ENCODE results near the gene TMA7.

Gene TMA7

GRCh38 chr3:48402907-48403306 is 37.1 kb upstream of the TMA7 start:
- Histone ChIP-seq H3K27ac (ENCODE audit: low read length) (peak overlapping the region; percentile 96), H3K36me3 (ENCODE audit: control insufficient read depth in 2 of 2, insufficient read depth in 2 of 2, low read length in 2 of 2) (peaks cover 23 to 35% of the 10 kb centered on the region in 2 donors), H3K4me1 (ENCODE audit: control insufficient read depth, insufficient read depth, low read length) (peaks cover 19% of the 10 kb centered on the region), H3K9ac (ENCODE audit: low read length in 2 of 2) (peak overlapping the region; percentile 55 to 59), H3K9me3 (ENCODE audit: control insufficient read depth in 2 of 2, low read length in 2 of 2) (no peaks in the 10 kb centered on the region), H3K27me3 (ENCODE audit: control insufficient read depth in 1 of 2, insufficient read depth in 2 of 2, low read length in 2 of 2) (no peaks in the 10 kb centered on the region), H3K4me3 (ENCODE audit: low read length in 2 of 2) (no peak overlapping the region)

GRCh38 chr3:48403533-48404439 is 36.3 kb upstream of the TMA7 start:
- H3K36me3 ChIP-seq (ENCODE audit: control insufficient read depth in 2 of 2, insufficient read depth in 2 of 2, low read length in 2 of 2) = peaks cover 25 to 41% of the 10 kb centered on the region in 2 donors
- H3K27me3 ChIP-seq (ENCODE audit: control insufficient read depth in 1 of 2, insufficient read depth in 2 of 2, low read length in 2 of 2) = no peaks in the 10 kb centered on the region
- peak overlapping the region; percentile 96 for H3K27ac ChIP-seq (ENCODE audit: low read length)
- no peaks in the 10 kb centered on the region for H3K9me3 ChIP-seq (ENCODE audit: control insufficient read depth in 2 of 2, low read length in 2 of 2)
- peaks cover 19% of the 10 kb centered on the region for H3K4me1 ChIP-seq (ENCODE audit: control insufficient read depth, insufficient read depth, low read length)
- H3K4me3 ChIP-seq (ENCODE audit: low read length in 2 of 2) = no peak overlapping the region
- no peak overlapping the region for H3K9ac ChIP-seq (ENCODE audit: low read length in 2 of 2)

- Histone ChIP-seq H3K9ac (ENCODE audit: low read length in 2 of 2) (no peak overlapping the region), H3K4me3 (ENCODE audit: low read length in 2 of 2) (no peak overlapping the region), H3K9me3 (ENCODE audit: control insufficient read depth in 2 of 2, low read length in 2 of 2) (no peaks in the 10 kb centered on the region), H3K4me1 (ENCODE audit: control insufficient read depth, insufficient read depth, low read length) (peaks cover 19% of the 10 kb centered on the region), H3K27me3 (ENCODE audit: control insufficient read depth in 1 of 2, insufficient read depth in 2 of 2, low read length in 2 of 2) (no peaks in the 10 kb centered on the region), H3K27ac (ENCODE audit: low read length) (peak overlapping the region; percentile 96), H3K36me3 (ENCODE audit: control insufficient read depth in 2 of 2, insufficient read depth in 2 of 2, low read length in 2 of 2) (peaks cover 33 to 49% of the 10 kb centered on the region in 2 donors)
These were observed 35.4 kb upstream of the TMA7 start for GRCh38 chr3:48404440-48405342.

GRCh38 chr3:48405343-48405881 is 34.6 kb upstream of the TMA7 start:
- Histone ChIP-seq H3K36me3 (ENCODE audit: control insufficient read depth in 2 of 2, insufficient read depth in 2 of 2, low read length in 2 of 2) (peaks cover 38 to 56% of the 10 kb centered on the region in 2 donors), H3K9me3 (ENCODE audit: control insufficient read depth in 2 of 2, low read length in 2 of 2) (no peaks in the 10 kb centered on the region), H3K27ac (ENCODE audit: low read length) (peak overlapping the region; percentile 96), H3K4me3 (ENCODE audit: low read length in 2 of 2) (no peak overlapping the region), H3K4me1 (ENCODE audit: control insufficient read depth, insufficient read depth, low read length) (peaks cover 19% of the 10 kb centered on the region), H3K9ac (ENCODE audit: low read length in 2 of 2) (no peak overlapping the region), H3K27me3 (ENCODE audit: control insufficient read depth in 1 of 2, insufficient read depth in 2 of 2, low read length in 2 of 2) (no peaks in the 10 kb centered on the region)

- Histone ChIP-seq H3K27me3 (ENCODE audit: control insufficient read depth in 1 of 2, insufficient read depth in 2 of 2, low read length in 2 of 2) (no peaks in the 10 kb centered on the region), H3K4me1 (ENCODE audit: control insufficient read depth, insufficient read depth, low read length) (peaks cover 18% of the 10 kb centered on the region), H3K4me3 (ENCODE audit: low read length in 2 of 2) (no peak overlapping the region), H3K27ac (ENCODE audit: low read length) (peak overlapping the region; percentile 96), H3K9me3 (ENCODE audit: control insufficient read depth in 2 of 2, low read length in 2 of 2) (no peaks in the 10 kb centered on the region), H3K36me3 (ENCODE audit: control insufficient read depth in 2 of 2, insufficient read depth in 2 of 2, low read length in 2 of 2) (peaks cover 39 to 62% of the 10 kb centered on the region in 2 donors), H3K9ac (ENCODE audit: low read length in 2 of 2) (no peak overlapping the region)
These were observed 34.1 kb upstream of the TMA7 start for GRCh38 chr3:48405971-48406370.

- Histone ChIP-seq H3K27me3 (ENCODE audit: control insufficient read depth in 1 of 2, insufficient read depth in 2 of 2, low read length in 2 of 2) (no peaks in the 10 kb centered on the region), H3K36me3 (ENCODE audit: control insufficient read depth in 2 of 2, insufficient read depth in 2 of 2, low read length in 2 of 2) (peaks cover 42 to 69% of the 10 kb centered on the region in 2 donors), H3K9me3 (ENCODE audit: control insufficient read depth in 2 of 2, low read length in 2 of 2) (no peaks in the 10 kb centered on the region), H3K9ac (ENCODE audit: low read length in 2 of 2) (peak overlapping the region in 1 of 2 donors; percentile 21), H3K27ac (ENCODE audit: low read length) (peak overlapping the region; percentile 96), H3K4me1 (ENCODE audit: control insufficient read depth, insufficient read depth, low read length) (peaks cover 11% of the 10 kb centered on the region), H3K4me3 (ENCODE audit: low read length in 2 of 2) (no peak overlapping the region)
These were observed 33.3 kb upstream of the TMA7 start for GRCh38 chr3:48406443-48407431.

- Histone ChIP-seq H3K4me1 (ENCODE audit: control insufficient read depth, insufficient read depth, low read length) (peaks cover 5% of the 10 kb centered on the region), H3K27ac (ENCODE audit: low read length) (peak overlapping the region; percentile 96), H3K4me3 (ENCODE audit: low read length in 2 of 2) (no peak overlapping the region), H3K9ac (ENCODE audit: low read length in 2 of 2) (peak overlapping the region in 1 of 2 donors; percentile 21), H3K27me3 (ENCODE audit: control insufficient read depth in 1 of 2, insufficient read depth in 2 of 2, low read length in 2 of 2) (no peaks in the 10 kb centered on the region), H3K9me3 (ENCODE audit: control insufficient read depth in 2 of 2, low read length in 2 of 2) (no peaks in the 10 kb centered on the region), H3K36me3 (ENCODE audit: control insufficient read depth in 2 of 2, insufficient read depth in 2 of 2, low read length in 2 of 2) (peaks cover 50 to 77% of the 10 kb centered on the region in 2 donors)
These were observed 32.4 kb upstream of the TMA7 start for GRCh38 chr3:48407542-48408099.

GRCh38 chr3:48408823-48409281 is 31.2 kb upstream of the TMA7 start:
- Histone ChIP-seq H3K27me3 (ENCODE audit: control insufficient read depth in 1 of 2, insufficient read depth in 2 of 2, low read length in 2 of 2) (no peaks in the 10 kb centered on the region), H3K9ac (ENCODE audit: low read length in 2 of 2) (no peak overlapping the region), H3K4me3 (ENCODE audit: low read length in 2 of 2) (no peak overlapping the region), H3K4me1 (ENCODE audit: control insufficient read depth, insufficient read depth, low read length) (peaks cover 8% of the 10 kb centered on the region), H3K9me3 (ENCODE audit: control insufficient read depth in 2 of 2, low read length in 2 of 2) (no peaks in the 10 kb centered on the region), H3K27ac (ENCODE audit: low read length) (peak overlapping the region; percentile 46), H3K36me3 (ENCODE audit: control insufficient read depth in 2 of 2, insufficient read depth in 2 of 2, low read length in 2 of 2) (peaks cover 51 to 79% of the 10 kb centered on the region in 2 donors)

GRCh38 chr3:48409291-48410201 is 30.5 kb upstream of the TMA7 start:
- Histone ChIP-seq H3K27ac (ENCODE audit: low read length) (peak overlapping the region; percentile 37), H3K36me3 (ENCODE audit: control insufficient read depth in 2 of 2, insufficient read depth in 2 of 2, low read length in 2 of 2) (peaks cover 44 to 77% of the 10 kb centered on the region in 2 donors), H3K4me1 (ENCODE audit: control insufficient read depth, insufficient read depth, low read length) (peaks cover 15% of the 10 kb centered on the region), H3K4me3 (ENCODE audit: low read length in 2 of 2) (no peak overlapping the region), H3K9ac (ENCODE audit: low read length in 2 of 2) (no peak overlapping the region), H3K27me3 (ENCODE audit: control insufficient read depth in 1 of 2, insufficient read depth in 2 of 2, low read length in 2 of 2) (no peaks in the 10 kb centered on the region), H3K9me3 (ENCODE audit: control insufficient read depth in 2 of 2, low read length in 2 of 2) (no peaks in the 10 kb centered on the region)
